Heart right ventricle (tissue), 16 donors: ENCODE results near the gene PYGO1. TPM values are rescaled to one million over a fixed set of nuclear protein-coding genes. Genes with fewer than 3 reads are reported as not detected.

Experiments used
- ATAC-seq, 8 donors: fragments of 200-7000 bp; cut with Tn5 transposase; one replicate each; pipeline ENCODE4 v1.9.1; 2020; ENCODE audit warnings: mild to moderate bottlenecking in 8 of 8, moderate library complexity in 8 of 8, moderate number of reproducible peaks in 1 of 8
- DNase-seq, 2 donors: peaks; one replicate each; pipeline ENCODE4 v3.0.0-alpha.2; 2020
- H3K27ac ChIP-seq, 10 donors: fragments of 200-600 bp; sonication (generic) in 2 of 10; one replicate each; pipeline versions ENCODE4 v1.5.0 to v1.8.0; 2020 to 2022; ENCODE audit warnings: mild to moderate bottlenecking in 3 of 10
- H3K27me3 ChIP-seq, 7 donors: fragments of 200-600 bp; one replicate each; pipeline ENCODE4 v1.8.0; 2021 to 2022; ENCODE audit warnings: mild to moderate bottlenecking in 2 of 7
- H3K36me3 ChIP-seq, 9 donors: fragments of 200-600 bp; sonication (generic) in 1 of 9; one replicate each; pipeline versions ENCODE4 v1.5.0 to v1.8.0; 2020 to 2022; ENCODE audit warnings: mild to moderate bottlenecking in 2 of 9
- H3K4me1 ChIP-seq, 9 donors: fragments of 200-600 bp; sonication (generic) in 1 of 9; one replicate each; pipeline versions ENCODE4 v1.5.0 to v1.8.0; 2020 to 2022; ENCODE audit warnings: mild to moderate bottlenecking in 4 of 9
- H3K4me3 ChIP-seq, 10 donors: fragments of 200-600 bp; sonication (generic) in 2 of 10; one replicate each; pipeline versions ENCODE4 v1.5.0 to v1.8.0; 2020 to 2022; ENCODE audit warnings: mild to moderate bottlenecking in 7 of 10, moderate library complexity in 2 of 10
- H3K9me3 ChIP-seq, 11 donors: fragments of 200-600 bp in 10 of 11; sonication (generic) in 2 of 11; one replicate each; pipeline versions ENCODE4 v1.5.0 to v1.8.0; 2013 to 2022; ENCODE audit warnings: mild to moderate bottlenecking in 2 of 11, control low read depth in 1 of 11, moderate library complexity in 1 of 11
- CTCF ChIP-seq, 9 donors: fragments of 200-600 bp; sonication (generic) in 2 of 9; IDR thresholded peaks; one replicate each; pipeline versions ENCODE4 v1.5.0 to v1.8.0; 2021 to 2022; ENCODE audit warnings: antibody characterized with exemption in 9 of 9, mild to moderate bottlenecking in 5 of 9, moderate library complexity in 1 of 9
- WGBS, 2 donors: extraction: QIAGEN DNeasy Blood & Tissue Kit; methylation state at CpG; one replicate each; pipeline ENCODE4 v1.1.7; 2013; ENCODE audit warnings: inconsistent platforms in 1 of 2; 5-methylcytosine and 5-hydroxymethylcytosine counted together
- intact Hi-C, 10 donors: fragments of 100-400 bp; cut with DNase I; formaldehyde crosslinking; loops; one replicate each; pipeline versions ENCODE4 v1.11.1 to v1.14.2; 2022
- polyA plus RNA-seq, 2 donors: library from polyadenylated mRNA; stranded (reverse); fragments of 200-250 nt; gene quantifications; one replicate each; pipeline ENCODE4 v1.2.3, GENCODE V29; 2013
- total RNA-seq, 10 donors: library from RNA; stranded (reverse); fragmentation: NEBNext Ultra II Directional in 3 of 10; extraction: Animal tissue kit (Norgen Biotek cat#: 25700) in 3 of 10; gene quantifications; one replicate each; pipeline versions ENCODE4 v1.2.1 to v1.2.4, GENCODE V29; 2021 to 2023
- donor health status: Arrhythmogenic right ventricular cardiomyopathy.
- donor health status: ischemic (EF 13 %, LVEDD 7.1; RV severe dilation, severe dysfunction).
- donor health status: healthy with polysubstance abuse.
- donor health status: DM: no; HTN: yes; CAD: no.
- donor health status: DM: no; HTN: no; CAD: no.
- donor health status: ischemic (EF 25% LVEDD 6.9; RV normal size, moderate dysfunction).
- donor health status: ischemic (EF 25% LVEDD 5.7; RV mildly dilated, moderate dysfunction).
- donor health status: healthy.
- donor health status: DM: yes; HTN: yes; CAD: no.
- donor health status: Ischemic cardiomyopathy.
- donor health status: ischemic (EF 35%, LVEDD 5.7; RV mildly dilated, moderate dysfunction).
- donor health status: nonischemic (EF 11% LVEDD 7.7; RV severe dilation, severe dysfunction).
- donor health status: DM: yes; HTN: yes; CAD: no.
- donor health status: PGD.
- donor health status: ischemic (EF 29% LVEDD 5.4; RV normal size, mild dysfunction).
- donor health status: nonischemic (EF 23%, LVEDD 6.1; RV moderate dilation, normal function).

The PYGO1 gene
- total and polyA plus RNA-seq, 12 donors, result 0.81 to 9.5 (median 4.2) TPM

- TF ChIP-seq CTCF (IDR thresholded peaks at IDR 0.05), result no peak
- H3K27ac ChIP-seq, result no peak overlapping the region
- H3K9me3 ChIP-seq, result no peaks in the 10 kb centered on the region
- intact Hi-C loops, result no loop called here
- DNase-seq (no peak), ATAC-seq (no peak)
- no peaks in the 10 kb centered on the region for H3K27me3 ChIP-seq
- WGBS, 2 donors, result 80 to 81% methylated on average over 5 of the region's 5 CpGs
- no peak overlapping the region for H3K4me3 ChIP-seq
- H3K36me3 ChIP-seq, result peaks cover 0 to 8% (median 0%) of the 10 kb centered on the region in 9 donors
- H3K4me1 ChIP-seq, result no peaks in the 10 kb centered on the region
These were observed 41.4 kb downstream of the PYGO1 start for GRCh38 chr15:55546718-55547117.

GRCh38 chr15:55535436-55535835 is 52.7 kb downstream of the PYGO1 start:
- 78 to 79% methylated on average over 6 of the region's 6 CpGs for WGBS, 2 donors
- no peak for TF ChIP-seq CTCF (IDR thresholded peaks at IDR 0.05)
- Histone ChIP-seq H3K27me3 (peaks cover 0 to 6% (median 0%) of the 10 kb centered on the region in 7 donors), H3K36me3 (no peaks in the 10 kb centered on the region), H3K27ac (no peak overlapping the region), H3K4me1 (no peaks in the 10 kb centered on the region), H3K4me3 (no peak overlapping the region), H3K9me3 (no peaks in the 10 kb centered on the region)
- DNase-seq (no peak), ATAC-seq (no peak)
- intact Hi-C loops, result no loop called here

GRCh38 chr15:55532944-55533343 is 55.2 kb downstream of the PYGO1 start:
- no peak overlapping the region for H3K27ac ChIP-seq
- no peak for ATAC-seq

GRCh38 chr15:55530861-55531313 is 57.3 kb downstream of the PYGO1 start:
- 21 to 34% methylated on average over 4 of the region's 4 CpGs for WGBS, 2 donors
- H3K4me3 ChIP-seq, result no peak overlapping the region
- intact Hi-C loops, result no loop called here
- H3K9me3 ChIP-seq, result no peaks in the 10 kb centered on the region
- no peak for TF ChIP-seq CTCF (IDR thresholded peaks at IDR 0.05)
- no peak for DNase-seq
- H3K4me1 ChIP-seq, result no peaks in the 10 kb centered on the region
- ATAC-seq, result peak in 1 of 8 donors; percentile 50
- no peak overlapping the region for H3K27ac ChIP-seq
- H3K36me3 ChIP-seq, result no peaks in the 10 kb centered on the region
- H3K27me3 ChIP-seq, result peaks cover 0 to 4% (median 0%) of the 10 kb centered on the region in 7 donors

More at GRCh38 chr15:55532944-55533343, 55.2 kb downstream of the PYGO1 start:
- no peak overlapping the region for H3K4me3 ChIP-seq
- no peak for DNase-seq
- intact Hi-C loops, result no loop called here
- H3K27me3 ChIP-seq, result peaks cover 0 to 2% (median 0%) of the 10 kb centered on the region in 7 donors
- no peaks in the 10 kb centered on the region for H3K36me3 ChIP-seq
- TF ChIP-seq CTCF (IDR thresholded peaks at IDR 0.05), result no peak
- H3K4me1 ChIP-seq, result no peaks in the 10 kb centered on the region
- H3K9me3 ChIP-seq, result no peaks in the 10 kb centered on the region
